NCI-H146 (cell line): ENCODE results near the gene LTF.
"Not testable (repeated sequence)": the region's sequence is repeated elsewhere in the genome, so short reads cannot be mapped to it uniquely, and the experiment has no call there.

Source experiments
- DNase-seq: peaks from one replicate; lab custom pipeline; 2025; lab: John Stamatoyannopoulos, UW

The LTF gene

GRCh38 chr3:46412786-46413298 lies 51.9 kb downstream of the LTF start:
- DNase-seq = no peak

GRCh38 chr3:46411271-46411670 lies 53.4 kb downstream of the LTF start:
- no peak for DNase-seq

GRCh38 chr3:46410669-46411068 lies 54.0 kb downstream of the LTF start:
- DNase-seq = no peak

- no peak for DNase-seq
Observed at GRCh38 chr3:46409739-46410489, 54.8 kb downstream of the LTF start.

- DNase-seq = no peak
Observed at GRCh38 chr3:46408853-46409252, 55.9 kb downstream of the LTF start.

- no peak for DNase-seq
Observed at GRCh38 chr3:46407970-46408369, 56.7 kb downstream of the LTF start.

- DNase-seq = no peak
Observed at GRCh38 chr3:46406788-46407611, 57.7 kb downstream of the LTF start, which contains the start of the genes CCR5AS and CCRL2. TSS of gene CCR5AS (minus strand) at chr3:46407066. TSS of gene CCRL2 (plus strand) at chr3:46407259. CDS start at chr3:46408080, 821 bp downstream.

GRCh38 chr3:46406443-46406787 lies 58.3 kb downstream of the LTF start:
- no peak for DNase-seq

- no peak for DNase-seq
Observed at GRCh38 chr3:46405301-46406019, 59.2 kb downstream of the LTF start.

GRCh38 chr3:46402902-46403301 lies 61.8 kb downstream of the LTF start:
- DNase-seq = not testable (repeated sequence)

GRCh38 chr3:46401579-46401978 lies 63.1 kb downstream of the LTF start:
- DNase-seq = no peak

- no peak for DNase-seq
Observed at GRCh38 chr3:46400846-46401245, 63.9 kb downstream of the LTF start.

GRCh38 chr3:46400000-46400734 lies 64.5 kb downstream of the LTF start:
- DNase-seq = no peak

- no peak for DNase-seq
Observed at GRCh38 chr3:46399557-46399956, 65.1 kb downstream of the LTF start.

- no peak for DNase-seq
Observed at GRCh38 chr3:46399098-46399497, 65.6 kb downstream of the LTF start.

GRCh38 chr3:46398186-46398955 lies 66.3 kb downstream of the LTF start:
- DNase-seq = no peak

- DNase-seq = no peak
Observed at GRCh38 chr3:46397111-46397510, 67.6 kb downstream of the LTF start.

- no peak for DNase-seq
Observed at GRCh38 chr3:46395766-46396530, 68.8 kb downstream of the LTF start.

GRCh38 chr3:46395210-46395661 lies 69.5 kb downstream of the LTF start:
- DNase-seq = no peak
